ENCODE results near the gene DUSP9.

GRCh38 chrX:153610836-153611213 lies 36.2 kb upstream of the DUSP9 start:
- no peak for TF ChIP-seq EZH2 (IDR thresholded peaks at IDR 0.05; ENCODE audit: borderline replicate concordance, low read depth, low read length, severe bottlenecking)
- TF ChIP-seq, protein P1, sequence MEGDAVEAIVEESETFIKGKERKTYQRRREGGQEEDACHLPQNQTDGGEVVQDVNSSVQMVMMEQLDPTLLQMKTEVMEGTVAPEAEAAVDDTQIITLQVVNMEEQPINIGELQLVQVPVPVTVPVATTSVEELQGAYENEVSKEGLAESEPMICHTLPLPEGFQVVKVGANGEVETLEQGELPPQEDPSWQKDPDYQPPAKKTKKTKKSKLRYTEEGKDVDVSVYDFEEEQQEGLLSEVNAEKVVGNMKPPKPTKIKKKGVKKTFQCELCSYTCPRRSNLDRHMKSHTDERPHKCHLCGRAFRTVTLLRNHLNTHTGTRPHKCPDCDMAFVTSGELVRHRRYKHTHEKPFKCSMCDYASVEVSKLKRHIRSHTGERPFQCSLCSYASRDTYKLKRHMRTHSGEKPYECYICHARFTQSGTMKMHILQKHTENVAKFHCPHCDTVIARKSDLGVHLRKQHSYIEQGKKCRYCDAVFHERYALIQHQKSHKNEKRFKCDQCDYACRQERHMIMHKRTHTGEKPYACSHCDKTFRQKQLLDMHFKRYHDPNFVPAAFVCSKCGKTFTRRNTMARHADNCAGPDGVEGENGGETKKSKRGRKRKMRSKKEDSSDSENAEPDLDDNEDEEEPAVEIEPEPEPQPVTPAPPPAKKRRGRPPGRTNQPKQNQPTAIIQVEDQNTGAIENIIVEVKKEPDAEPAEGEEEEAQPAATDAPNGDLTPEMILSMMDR (IDR thresholded peaks at IDR 0.05; ENCODE audit: borderline replicate concordance, extremely low read depth, low read length, poor library complexity, severe bottlenecking), result no peak

Data from DND-41 (cell line).